ENCODE data around the gene GAS7.
A peak's percentile ranks its signal among the peaks of the same experiment; 100 is the strongest.

Gene GAS7

DNA sequence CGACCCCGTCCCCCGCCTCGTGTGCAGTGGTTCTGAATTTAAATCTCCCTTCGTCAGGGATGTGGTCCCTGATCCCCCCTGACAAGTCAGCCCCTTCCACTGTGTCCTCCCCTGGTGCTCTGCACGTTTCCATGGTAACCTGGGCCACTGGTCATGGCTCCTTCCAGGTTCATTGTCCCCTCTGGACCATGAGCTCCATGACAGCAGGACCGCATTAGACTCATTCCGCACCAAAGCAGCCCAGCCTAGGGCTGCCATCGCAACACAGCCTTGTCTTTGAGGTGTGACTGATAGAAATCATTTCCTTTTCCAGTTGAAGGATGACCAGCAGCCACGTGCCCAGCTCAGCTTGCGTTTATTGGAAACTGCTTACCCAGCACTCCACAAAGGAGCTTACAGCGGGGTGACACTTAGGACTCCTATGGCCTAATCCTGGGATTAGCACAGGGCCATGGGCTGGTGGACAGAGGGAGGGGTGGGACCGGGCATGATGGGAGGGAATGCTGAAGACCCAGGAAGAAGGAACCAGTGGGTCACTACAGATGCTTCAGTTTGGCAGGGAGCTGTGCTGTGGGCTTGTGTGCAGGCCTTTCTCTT, 300.9 kb downstream of the GAS7 start:
- TF ChIP-seq, protein P1, sequence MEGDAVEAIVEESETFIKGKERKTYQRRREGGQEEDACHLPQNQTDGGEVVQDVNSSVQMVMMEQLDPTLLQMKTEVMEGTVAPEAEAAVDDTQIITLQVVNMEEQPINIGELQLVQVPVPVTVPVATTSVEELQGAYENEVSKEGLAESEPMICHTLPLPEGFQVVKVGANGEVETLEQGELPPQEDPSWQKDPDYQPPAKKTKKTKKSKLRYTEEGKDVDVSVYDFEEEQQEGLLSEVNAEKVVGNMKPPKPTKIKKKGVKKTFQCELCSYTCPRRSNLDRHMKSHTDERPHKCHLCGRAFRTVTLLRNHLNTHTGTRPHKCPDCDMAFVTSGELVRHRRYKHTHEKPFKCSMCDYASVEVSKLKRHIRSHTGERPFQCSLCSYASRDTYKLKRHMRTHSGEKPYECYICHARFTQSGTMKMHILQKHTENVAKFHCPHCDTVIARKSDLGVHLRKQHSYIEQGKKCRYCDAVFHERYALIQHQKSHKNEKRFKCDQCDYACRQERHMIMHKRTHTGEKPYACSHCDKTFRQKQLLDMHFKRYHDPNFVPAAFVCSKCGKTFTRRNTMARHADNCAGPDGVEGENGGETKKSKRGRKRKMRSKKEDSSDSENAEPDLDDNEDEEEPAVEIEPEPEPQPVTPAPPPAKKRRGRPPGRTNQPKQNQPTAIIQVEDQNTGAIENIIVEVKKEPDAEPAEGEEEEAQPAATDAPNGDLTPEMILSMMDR (IDR thresholded peaks at IDR 0.05; ENCODE audit: extremely low read depth, missing control alignments): no peak
- DNase-seq (ENCODE audit: low spot score): no peak

DNA sequence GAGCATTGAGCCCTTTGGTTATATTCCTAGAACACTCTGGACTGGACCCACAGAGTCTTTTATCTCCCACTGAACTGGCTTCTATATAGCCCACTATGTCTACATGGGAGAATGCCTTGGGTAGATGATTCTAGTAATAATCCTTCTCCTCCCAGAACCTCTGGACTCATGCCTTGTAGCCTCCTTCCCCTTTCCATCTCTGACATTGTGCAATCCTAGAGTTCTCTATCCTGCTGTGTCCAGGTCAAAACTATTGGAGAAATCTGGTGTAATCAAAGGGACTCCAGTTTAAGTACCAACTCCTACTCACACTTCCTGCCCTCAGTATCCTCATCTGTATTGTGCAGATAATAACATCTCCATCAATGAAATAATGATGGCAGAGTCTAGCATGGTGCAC, 302.5 kb downstream of the GAS7 start:
- DNase-seq (ENCODE audit: low spot score): no peak
- TF ChIP-seq, protein P1 (IDR thresholded peaks at IDR 0.05; ENCODE audit: extremely low read depth, missing control alignments): no peak

DNA sequence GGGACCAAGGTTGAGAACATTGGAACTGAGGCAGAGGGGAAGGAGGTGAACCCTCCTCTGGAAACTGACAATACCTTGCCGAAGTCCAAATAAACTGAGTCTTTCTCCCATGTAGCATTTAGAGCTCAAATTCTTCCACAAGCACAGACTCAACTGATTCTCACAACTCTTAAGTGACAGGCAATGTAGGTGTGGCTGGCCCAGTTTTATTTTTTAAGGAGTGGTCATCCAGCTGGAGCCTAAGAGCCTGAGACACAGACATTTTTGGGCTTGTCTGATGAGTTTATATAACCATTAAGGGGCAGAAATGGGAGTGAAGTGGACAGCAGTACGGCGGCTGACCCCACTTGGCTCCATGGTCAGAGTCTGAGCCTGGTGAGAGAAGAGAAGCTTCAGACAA, 304.2 kb downstream of the GAS7 start:
- TF ChIP-seq, protein P1 (IDR thresholded peaks at IDR 0.05; ENCODE audit: extremely low read depth, missing control alignments): no peak
- DNase-seq (ENCODE audit: low spot score): no peak

DNA sequence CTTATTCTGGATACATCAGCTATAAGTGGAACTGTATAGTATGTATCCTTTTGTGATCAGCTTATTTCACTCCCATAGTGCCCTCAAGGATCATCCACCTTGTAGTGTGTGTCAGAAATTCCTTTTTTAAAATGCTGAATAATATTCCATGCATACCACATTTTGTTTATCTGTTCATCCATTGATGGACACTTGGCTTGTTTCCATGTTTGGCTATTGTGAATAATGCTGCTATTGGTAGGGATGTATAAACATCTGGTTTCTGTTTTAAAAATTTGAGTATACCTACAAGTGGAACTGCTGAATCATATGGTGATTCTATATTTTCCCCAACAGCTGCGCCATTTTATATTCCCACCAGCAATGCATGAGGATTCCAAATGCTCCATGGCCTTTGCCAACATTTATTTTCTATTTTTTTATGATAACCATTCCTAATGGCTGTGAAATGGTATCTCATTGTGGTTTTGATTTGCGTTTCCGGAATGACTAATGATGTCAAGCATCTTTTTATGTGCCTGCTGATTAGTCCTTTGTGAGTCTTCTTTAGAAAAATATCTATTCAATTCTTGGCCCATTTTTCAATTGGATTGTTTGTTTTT, 304.9 kb downstream of the GAS7 start:
- TF ChIP-seq, protein P1 (IDR thresholded peaks at IDR 0.05; ENCODE audit: extremely low read depth, missing control alignments): no peak
- DNase-seq (ENCODE audit: low spot score): no peak

DNA sequence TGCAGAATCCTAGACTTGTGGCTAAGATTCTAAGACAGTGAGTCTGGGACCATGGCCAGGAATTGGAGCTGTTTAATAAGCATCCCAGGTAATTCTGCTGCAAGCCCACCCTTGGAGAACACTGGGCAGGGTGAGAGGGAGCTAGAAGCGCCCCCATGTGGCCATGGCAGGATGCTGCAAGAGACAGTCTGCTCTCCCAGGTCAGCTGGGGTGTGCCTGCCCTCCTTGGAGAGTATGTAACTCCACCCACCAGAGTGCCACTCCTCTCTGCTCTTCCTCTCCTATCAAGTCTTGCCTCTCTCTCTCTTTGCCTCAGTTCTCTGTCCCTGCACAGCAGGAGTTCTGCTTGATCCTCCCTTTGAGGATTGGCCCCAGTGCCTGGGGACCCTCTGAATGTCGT, 308.3 kb downstream of the GAS7 start:
- peak; percentile 64 for DNase-seq (ENCODE audit: low spot score)
- TF ChIP-seq, protein P1 (IDR thresholded peaks at IDR 0.05; ENCODE audit: extremely low read depth, missing control alignments): peak; percentile 62

DNA sequence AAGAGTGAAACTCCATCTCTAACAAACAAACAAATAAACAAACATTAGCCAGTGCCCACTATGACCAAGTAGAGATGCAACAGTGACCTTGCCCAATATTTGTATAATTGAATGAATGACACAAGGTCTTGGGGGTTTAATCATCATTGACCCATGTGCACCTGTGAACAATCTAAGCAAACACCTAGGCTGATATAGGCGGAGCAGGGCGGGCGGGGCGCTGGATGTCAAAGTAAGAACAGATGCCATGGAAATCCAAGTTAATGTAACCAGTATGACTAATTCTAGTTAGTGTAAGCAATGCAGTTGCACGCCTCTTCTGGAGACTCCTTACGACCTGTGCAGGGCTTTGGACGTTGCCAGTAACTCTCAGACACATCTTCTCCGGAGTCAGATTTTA, 310.9 kb downstream of the GAS7 start:
- DNase-seq (ENCODE audit: low spot score): no peak
- TF ChIP-seq, protein P1 (IDR thresholded peaks at IDR 0.05; ENCODE audit: extremely low read depth, missing control alignments): no peak

DNA sequence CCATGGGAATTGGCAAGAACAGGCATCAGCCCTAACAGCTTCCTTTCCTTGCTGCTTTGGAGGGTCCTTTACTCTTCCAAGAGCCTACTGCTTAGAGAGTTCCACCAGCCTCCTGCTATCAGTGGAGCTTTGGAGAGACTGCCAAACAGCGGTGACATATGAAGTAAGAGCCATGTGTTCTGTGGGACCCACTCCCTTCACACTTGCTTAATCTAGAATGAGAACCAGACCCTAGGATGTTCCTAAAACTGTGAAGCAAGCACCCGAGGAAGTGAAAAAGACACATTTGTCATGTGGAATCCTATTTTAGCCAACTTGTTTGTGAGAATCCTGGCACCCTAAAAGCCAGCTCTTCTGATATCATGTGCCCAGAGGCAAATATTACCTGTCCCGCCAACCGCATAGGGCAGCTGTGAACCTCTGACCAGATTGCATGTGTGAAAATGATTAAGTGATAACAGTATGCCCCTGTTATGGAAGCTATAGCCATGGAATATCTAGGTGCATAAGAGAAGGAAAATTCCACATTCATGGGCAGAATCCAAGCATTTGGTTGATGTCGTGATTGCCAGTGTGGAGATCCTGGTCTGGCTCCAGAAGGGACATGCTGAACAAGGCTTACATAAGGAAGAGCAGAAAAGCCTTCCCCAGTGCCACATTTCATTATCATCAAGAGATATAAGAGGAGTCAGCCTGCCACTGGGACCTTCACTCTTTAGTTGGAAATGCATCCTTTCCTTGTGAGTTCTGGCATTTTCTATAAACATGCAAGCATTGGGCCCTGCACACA, 312.1 kb downstream of the GAS7 start:
- no peak for DNase-seq (ENCODE audit: low spot score)
- TF ChIP-seq, protein P1 (IDR thresholded peaks at IDR 0.05; ENCODE audit: extremely low read depth, missing control alignments): no peak

All from GM20000 (cell line).